B cell (primary cell): ENCODE data around the gene DNAH8. TPM values are rescaled to one million over a fixed set of nuclear protein-coding genes. Genes with fewer than 3 reads are reported as not detected.
A peak's percentile ranks its signal among the peaks of the same experiment; 100 is the strongest.

Experiments
- ATAC-seq: fragments of 200-7000 bp; cut with Tn5 transposase; one replicate; pipeline ENCODE4 v1.10.0; 2021; ENCODE audit warnings: low read depth, mild to moderate bottlenecking, moderate number of reproducible peaks, moderate library complexity
- CTCF ChIA-PET: fragments of 350-600 bp; sonication (Branson Sonifier 250); formaldehyde crosslinking; loops from one replicate; lab custom pipeline; 2021; ENCODE audit warnings: antibody characterized with exemption, inconsistent platforms; lab: Charles Lee
- POLR2A ChIA-PET: fragments of 350-600 bp; sonication (Branson Sonifier 250); formaldehyde crosslinking; loops from one replicate; lab custom pipeline; 2021; ENCODE audit warnings: antibody characterized with exemption; lab: Charles Lee
- DNase-seq: peaks from one replicate; pipeline ENCODE4 v3.0.0; 2013
- H2AFZ ChIP-seq: 2 replicates; pipeline ENCODE4 v1.6.1; 2012; ENCODE audit warnings: mild to moderate bottlenecking, low read depth, low read length; ENCODE audit not compliant: insufficient read depth, poor library complexity, severe bottlenecking
- H3K27ac ChIP-seq, 2 donors: 1 replicate in 1 of 2; 2 replicates in 1 of 2; pipeline ENCODE4 v1.5.1; 2012 to 2013; ENCODE audit warnings: low read length in 2 of 2, mild to moderate bottlenecking in 2 of 2, moderate library complexity in 1 of 2
- H3K27me3 ChIP-seq, 4 experiments: fragments of 200-600 bp in 1 of 4; sonication (generic) in 1 of 4; replicated peaks in 1 of 4; 1 replicate in 2 of 4; 2 replicates in 2 of 4; pipeline versions ENCODE4 v1.6.1 to v1.7.0; 2013 to 2016; ENCODE audit warnings: low read length in 3 of 4, mild to moderate bottlenecking in 2 of 4, mixed read lengths in 1 of 4, moderate library complexity in 1 of 4; ENCODE audit not compliant: insufficient read depth in 4 of 4, control insufficient read depth in 3 of 4; ENCODE audit errors: control extremely low read depth in 1 of 4
- H3K36me3 ChIP-seq, 2 experiments: replicated peaks in 1 of 2; 1 replicate in 1 of 2; 2 replicates in 1 of 2; pipeline versions ENCODE4 v1.6.1 to v1.7.1; 2013; ENCODE audit warnings: low read length in 1 of 2; ENCODE audit not compliant: insufficient read depth in 2 of 2, control insufficient read depth in 1 of 2; ENCODE audit errors: control extremely low read depth in 1 of 2, extremely low read depth in 1 of 2
- H3K4me1 ChIP-seq, 2 donors: fragments of 200-600 bp in 1 of 2; sonication (generic) in 1 of 2; 1 replicate in 1 of 2; 2 replicates in 1 of 2; pipeline versions ENCODE4 v1.5.1 to v1.6.1; 2013 to 2017; ENCODE audit warnings: low read length in 2 of 2; ENCODE audit not compliant: control insufficient read depth in 2 of 2, insufficient read depth in 2 of 2
- H3K4me2 ChIP-seq: replicated peaks from 2 replicates; pipeline ENCODE3; 2012; ENCODE audit warnings: mild to moderate bottlenecking, low read depth, low read length; ENCODE audit not compliant: poor library complexity, severe bottlenecking
- H3K4me3 ChIP-seq, 5 experiments: fragments of 200-600 bp in 1 of 5; sonication (generic) in 1 of 5; 1 replicate in 3 of 5; 2 replicates in 2 of 5; pipeline versions ENCODE4 v1.5.1 to v1.7.0; 2011 to 2016; ENCODE audit warnings: low read length in 4 of 5, mild to moderate bottlenecking in 4 of 5, low read depth in 2 of 5, control low read depth in 1 of 5, moderate library complexity in 1 of 5; ENCODE audit not compliant: insufficient read depth in 1 of 5; ENCODE audit errors: control extremely low read depth in 1 of 5, extremely low read depth in 1 of 5
- H3K79me2 ChIP-seq: fragments of 200-600 bp; sonication (generic); one replicate; pipeline ENCODE4 v1.6.0; 2016; ENCODE audit warnings: low read length; ENCODE audit not compliant: control insufficient read depth, insufficient read depth
- H3K9ac ChIP-seq: fragments of 200-600 bp; sonication (generic); 2 replicates; pipeline ENCODE4 v1.6.1; 2017; ENCODE audit warnings: mild to moderate bottlenecking, low read length, moderate library complexity
- H3K9me3 ChIP-seq, 3 donors: one replicate each; pipeline versions ENCODE4 v1.6.1 to v1.7.1; 2013; ENCODE audit warnings: low read length in 2 of 3; ENCODE audit not compliant: control insufficient read depth in 2 of 3, insufficient read depth in 1 of 3; ENCODE audit errors: control extremely low read depth in 1 of 3
- H4K20me1 ChIP-seq: 2 replicates; pipeline ENCODE4 v1.6.0; 2012; ENCODE audit warnings: mild to moderate bottlenecking, low read length; ENCODE audit not compliant: insufficient read depth, control insufficient read depth, poor library complexity, severe bottlenecking
- H3K27ac Mint-ChIP-seq: one replicate; pipeline ENCODE4 v1.8.0; 2021; ENCODE audit warnings: mixed read lengths
- H3K27me3 Mint-ChIP-seq: one replicate; pipeline ENCODE4 v1.8.0; 2021; ENCODE audit warnings: mixed read lengths
- H3K4me1 Mint-ChIP-seq: one replicate; pipeline ENCODE4 v1.8.0; 2021; ENCODE audit warnings: mixed read lengths
- H3K4me3 Mint-ChIP-seq: one replicate; pipeline ENCODE4 v1.8.0; 2021; ENCODE audit warnings: mixed read lengths
- H3K9me3 Mint-ChIP-seq: one replicate; pipeline ENCODE4 v1.8.0; 2022; ENCODE audit warnings: mixed read lengths; ENCODE audit not compliant: insufficient read depth
- CTCF ChIP-seq: fragments of 200-600 bp; IDR thresholded peaks from one replicate; pipeline ENCODE4 v1.8.0; 2022; ENCODE audit warnings: antibody characterized with exemption, mild to moderate bottlenecking
- EZH2 ChIP-seq: IDR thresholded peaks from 2 replicates; pipeline ENCODE4 v1.6.1; 2012; ENCODE audit warnings: borderline replicate concordance, low read depth, mild to moderate bottlenecking, moderate library complexity, low read length; ENCODE audit not compliant: insufficient read depth, poor library complexity, severe bottlenecking
- WGBS: methylation state at CpG from one replicate; pipeline ENCODE4 v1.1.5; 2013; ENCODE audit warnings: missing lambda C conversion rate; ENCODE audit not compliant: insufficient coverage; 5-methylcytosine and 5-hydroxymethylcytosine counted together
- intact Hi-C: fragments of 100-400 bp; cut with micrococcal nuclease; formaldehyde crosslinking; loops from one replicate; pipeline ENCODE4 v1.10.0; 2022
- polyA plus RNA-seq: library from polyadenylated mRNA; depleted of rRNA; stranded (reverse); fragments of >200 nt; gene quantifications from 2 replicates; pipeline ENCODE4 v1.2.3, GENCODE V29; 2012
- total RNA-seq, 2 donors: library from RNA; stranded (reverse); fragments of 120-200 nt in 1 of 2; gene quantifications; 1 replicate in 1 of 2; 2 replicates in 1 of 2; pipeline versions ENCODE4 v1.2.3 to v1.2.4, GENCODE V29; 2013 to 2022

DNAH8 gene
- total and polyA plus RNA-seq, 2 donors (not counting 1 experiment from before 2014, with no cell fraction given) = 0.69 to 1.1 TPM

- H3K4me1 Mint-ChIP-seq = peaks cover 27% of the 10 kb centered on the region
- no peak for TF ChIP-seq EZH2
- no peak for TF ChIP-seq CTCF
- no CpG with 5 or more reads among the region's 3 CpGs for WGBS
These were observed 13.6 kb upstream of the DNAH8 start for GRCh38 chr6:38701551-38701950.

More at GRCh38 chr6:38701551-38701950, 13.6 kb upstream of the DNAH8 start:
- DNase-seq (no peak), ATAC-seq (no peak)
- no peak overlapping the region for H3K9ac ChIP-seq
- ChIA-PET POLR2A (interaction anchor here (0.6 kb wide), 1 partner anchor 1600 kb away, joined by 3 read pairs; no protein-coding TSS in a partner anchor), CTCF (no interaction called here)
- H3K4me3 ChIP-seq = no peak overlapping the region
- H3K27me3 Mint-ChIP-seq = peaks cover 5% of the 10 kb centered on the region
- H3K27ac Mint-ChIP-seq = no peak overlapping the region
- H3K9me3 Mint-ChIP-seq = peaks cover 13% of the 10 kb centered on the region
- H3K4me3 Mint-ChIP-seq = peak overlapping the region; percentile 62
- H2AFZ ChIP-seq = no peak overlapping the region
- no peaks in the 10 kb centered on the region for H4K20me1 ChIP-seq
- H3K4me2 ChIP-seq = no peak overlapping the region
- H3K27me3 ChIP-seq = peaks cover 0 to 5% (median 2%) of the 10 kb centered on the region in 4 experiments
- peaks cover 0 to 1% of the 10 kb centered on the region in 2 experiments for H3K36me3 ChIP-seq
- H3K27ac ChIP-seq = no peak overlapping the region
- H3K9me3 ChIP-seq = peaks cover 1 to 12% (median 8%) of the 10 kb centered on the region in 3 donors
- no peaks in the 10 kb centered on the region for H3K79me2 ChIP-seq
- peaks cover 3 to 5% of the 10 kb centered on the region in 2 donors for H3K4me1 ChIP-seq
- intact Hi-C loops = loop anchor here (5.0 kb wide), 2 partner anchors 411 to 1269 kb away; partner anchors contain the start of gene CMTR1
